PFSK-1 (cell line): ENCODE measurements around the gene UNC119.

Source experiments
- FOXP2 ChIP-seq: optimal IDR thresholded peaks from 2 replicates; pipeline ENCODE3; 2011; ENCODE audit warnings: borderline replicate concordance, control low read depth, inconsistent platforms; ENCODE audit not compliant: insufficient read depth; ENCODE audit errors: extremely low read length, extremely low read depth
- POLR2AphosphoS5 ChIP-seq: IDR thresholded peaks from 2 replicates; pipeline ENCODE4 v1.6.1; 2012; ENCODE audit warnings: low read depth, mild to moderate bottlenecking, control low read depth, low read length, moderate library complexity
- SIN3A ChIP-seq: IDR thresholded peaks from 2 replicates; pipeline ENCODE4 v1.6.1; 2012; ENCODE audit warnings: mild to moderate bottlenecking, low read length, moderate library complexity, borderline replicate concordance; ENCODE audit not compliant: insufficient read depth
- TAF1 ChIP-seq: IDR thresholded peaks from 2 replicates; pipeline ENCODE4 v1.6.1; 2012; ENCODE audit warnings: low read length, control low read depth, borderline replicate concordance; ENCODE audit not compliant: insufficient read depth
- TF ChIP-seq, protein P1 (sequence below), 2 experiments: IDR thresholded peaks; 2 replicates each; pipeline versions ENCODE4 v1.6.1 to v1.8.0; 2011 to 2012; ENCODE audit warnings: low read depth in 2 of 2, low read length in 2 of 2, control low read depth in 1 of 2, inconsistent platforms in 1 of 2, mild to moderate bottlenecking in 1 of 2, moderate library complexity in 1 of 2; ENCODE audit not compliant: insufficient read depth in 1 of 2

The UNC119 gene

DNA sequence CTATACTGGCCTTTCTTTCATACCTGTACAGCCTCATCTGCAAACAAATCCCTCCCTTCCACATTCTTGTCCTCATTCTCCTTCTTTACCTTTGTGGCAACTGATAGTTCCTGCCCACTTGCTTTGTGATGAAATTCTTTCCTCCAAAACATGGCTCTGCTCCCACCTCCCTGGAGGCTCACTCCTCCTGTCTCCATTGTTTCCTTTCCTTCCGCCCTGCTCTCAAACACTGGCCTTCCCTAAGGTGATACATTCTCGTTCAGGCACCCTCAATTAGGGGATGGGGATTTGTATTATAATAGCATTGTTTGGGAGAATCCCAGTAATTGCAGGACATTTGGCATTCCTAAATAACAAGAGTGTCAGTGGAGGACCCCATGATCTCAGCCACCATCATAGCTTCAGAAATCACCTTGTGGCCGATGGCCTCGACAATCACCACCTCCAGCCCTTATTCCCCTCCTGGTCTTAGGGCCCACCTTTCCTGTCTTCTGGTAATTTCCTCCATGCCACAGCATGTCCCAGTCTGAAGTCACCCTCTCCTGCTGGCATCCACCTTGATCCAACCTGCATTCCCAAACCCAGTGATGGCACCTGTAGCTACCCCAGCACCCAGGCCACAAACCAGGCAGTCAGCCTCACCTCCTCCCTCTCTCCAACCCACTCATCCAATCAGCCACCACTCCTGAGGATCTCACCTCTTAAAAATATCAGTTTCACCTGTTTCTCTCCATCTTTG lies 7.9 kb downstream of the UNC119 start:
- TF ChIP-seq, protein P1, sequence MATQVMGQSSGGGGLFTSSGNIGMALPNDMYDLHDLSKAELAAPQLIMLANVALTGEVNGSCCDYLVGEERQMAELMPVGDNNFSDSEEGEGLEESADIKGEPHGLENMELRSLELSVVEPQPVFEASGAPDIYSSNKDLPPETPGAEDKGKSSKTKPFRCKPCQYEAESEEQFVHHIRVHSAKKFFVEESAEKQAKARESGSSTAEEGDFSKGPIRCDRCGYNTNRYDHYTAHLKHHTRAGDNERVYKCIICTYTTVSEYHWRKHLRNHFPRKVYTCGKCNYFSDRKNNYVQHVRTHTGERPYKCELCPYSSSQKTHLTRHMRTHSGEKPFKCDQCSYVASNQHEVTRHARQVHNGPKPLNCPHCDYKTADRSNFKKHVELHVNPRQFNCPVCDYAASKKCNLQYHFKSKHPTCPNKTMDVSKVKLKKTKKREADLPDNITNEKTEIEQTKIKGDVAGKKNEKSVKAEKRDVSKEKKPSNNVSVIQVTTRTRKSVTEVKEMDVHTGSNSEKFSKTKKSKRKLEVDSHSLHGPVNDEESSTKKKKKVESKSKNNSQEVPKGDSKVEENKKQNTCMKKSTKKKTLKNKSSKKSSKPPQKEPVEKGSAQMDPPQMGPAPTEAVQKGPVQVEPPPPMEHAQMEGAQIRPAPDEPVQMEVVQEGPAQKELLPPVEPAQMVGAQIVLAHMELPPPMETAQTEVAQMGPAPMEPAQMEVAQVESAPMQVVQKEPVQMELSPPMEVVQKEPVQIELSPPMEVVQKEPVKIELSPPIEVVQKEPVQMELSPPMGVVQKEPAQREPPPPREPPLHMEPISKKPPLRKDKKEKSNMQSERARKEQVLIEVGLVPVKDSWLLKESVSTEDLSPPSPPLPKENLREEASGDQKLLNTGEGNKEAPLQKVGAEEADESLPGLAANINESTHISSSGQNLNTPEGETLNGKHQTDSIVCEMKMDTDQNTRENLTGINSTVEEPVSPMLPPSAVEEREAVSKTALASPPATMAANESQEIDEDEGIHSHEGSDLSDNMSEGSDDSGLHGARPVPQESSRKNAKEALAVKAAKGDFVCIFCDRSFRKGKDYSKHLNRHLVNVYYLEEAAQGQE (IDR thresholded peaks at IDR 0.05; ENCODE audit: insufficient read depth in 1 of 2, low read depth in 2 of 2, low read length in 2 of 2): no peak
- TF ChIP-seq FOXP2: no peak
- TF ChIP-seq POLR2AphosphoS5: no peak
- no peak for TF ChIP-seq TAF1
- no peak for TF ChIP-seq SIN3A

DNA sequence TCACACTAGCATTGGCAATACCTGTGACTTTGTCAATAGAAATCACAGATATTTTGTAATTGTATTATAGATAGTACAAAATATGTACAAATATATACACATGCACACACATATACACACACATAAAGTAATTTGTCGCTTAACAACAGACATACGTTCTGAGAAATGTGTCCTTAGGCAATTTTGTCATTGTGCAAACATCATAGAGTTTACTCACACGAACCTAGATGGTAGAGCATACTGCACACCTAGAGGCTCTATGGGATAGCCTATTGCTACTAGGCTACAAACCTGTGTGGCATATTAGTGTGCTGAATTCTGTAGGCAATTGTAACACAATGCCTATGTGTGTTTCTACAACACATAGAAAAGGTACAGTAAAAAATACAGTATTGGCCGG lies 11.0 kb downstream of the UNC119 start:
- TF ChIP-seq FOXP2 (no peak), TAF1 (no peak), SIN3A (no peak), POLR2AphosphoS5 (no peak)
- TF ChIP-seq, protein P1 (IDR thresholded peaks at IDR 0.05; ENCODE audit: insufficient read depth in 1 of 2, low read depth in 2 of 2, low read length in 2 of 2): no peak

DNA sequence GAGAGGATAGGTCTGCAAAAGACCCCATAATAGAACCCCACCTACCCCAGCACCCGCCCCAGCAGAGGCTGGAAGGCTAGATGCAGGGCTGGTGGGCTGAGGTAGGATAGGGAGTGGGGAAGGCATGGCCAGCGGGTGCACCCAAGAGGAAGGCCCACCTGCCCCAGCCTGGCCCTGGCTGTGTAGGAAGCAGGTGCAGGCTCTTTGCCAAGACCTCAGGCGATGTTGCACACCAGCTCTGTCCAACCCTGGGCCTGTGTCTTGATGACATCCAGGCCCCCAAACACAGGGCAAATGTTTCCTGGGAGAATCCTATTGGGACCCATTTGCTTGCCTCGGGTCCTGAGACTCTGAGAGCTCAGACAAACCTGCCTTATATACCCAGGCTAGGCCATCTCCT lies 12.2 kb downstream of the UNC119 start:
- TF ChIP-seq, protein P1 (IDR thresholded peaks at IDR 0.05; ENCODE audit: insufficient read depth in 1 of 2, low read depth in 2 of 2, low read length in 2 of 2): no peak
- TF ChIP-seq FOXP2 (no peak), TAF1 (no peak), POLR2AphosphoS5 (no peak), SIN3A (no peak)

DNA sequence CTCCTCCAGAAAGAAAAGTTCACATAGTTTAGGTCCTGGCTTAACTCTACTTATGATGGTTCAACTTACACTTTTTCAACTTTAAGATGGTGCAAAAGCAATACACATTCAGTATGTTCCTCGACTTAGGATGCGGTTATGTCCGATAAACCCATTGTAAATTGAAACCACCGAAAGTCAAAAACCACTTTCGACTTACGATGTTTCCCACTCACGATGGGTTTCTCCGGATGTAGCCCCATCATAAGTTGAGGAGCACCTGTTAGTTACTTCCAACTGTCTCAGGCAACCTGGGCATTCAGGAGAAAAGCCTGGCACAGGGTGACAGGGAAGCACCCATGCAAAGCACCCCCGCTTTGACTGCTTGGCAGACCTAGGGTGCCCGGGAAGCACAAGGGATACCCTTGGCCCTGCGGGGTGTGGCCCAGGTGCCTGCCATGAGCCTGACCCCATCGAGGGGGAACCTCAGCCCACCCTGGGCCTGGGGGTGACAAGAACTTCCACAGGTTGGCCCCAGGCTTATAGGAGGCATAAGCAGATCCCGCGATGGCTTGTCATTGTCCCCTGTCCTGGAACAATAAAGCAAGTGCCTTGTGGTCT lies 14.0 kb downstream of the UNC119 start:
- TF ChIP-seq TAF1 (no peak), FOXP2 (no peak), SIN3A (no peak), POLR2AphosphoS5 (no peak)
- TF ChIP-seq, protein P1 (IDR thresholded peaks at IDR 0.05; ENCODE audit: insufficient read depth in 1 of 2, low read depth in 2 of 2, low read length in 2 of 2): no peak
